NCI-H2196 treated with DMSO at 0.1 percent for 48 hours (cell line): ENCODE measurements around the gene CYS1.
"Not testable (repeated sequence)": the region's sequence is repeated elsewhere in the genome, so short reads cannot be mapped to it uniquely, and the experiment has no call there.

Experiments used
- DNase-seq: peaks from one replicate; lab custom pipeline; 2025; ENCODE audit not compliant: unreplicated experiment; lab: John Stamatoyannopoulos, UW

The CYS1 gene

DNA sequence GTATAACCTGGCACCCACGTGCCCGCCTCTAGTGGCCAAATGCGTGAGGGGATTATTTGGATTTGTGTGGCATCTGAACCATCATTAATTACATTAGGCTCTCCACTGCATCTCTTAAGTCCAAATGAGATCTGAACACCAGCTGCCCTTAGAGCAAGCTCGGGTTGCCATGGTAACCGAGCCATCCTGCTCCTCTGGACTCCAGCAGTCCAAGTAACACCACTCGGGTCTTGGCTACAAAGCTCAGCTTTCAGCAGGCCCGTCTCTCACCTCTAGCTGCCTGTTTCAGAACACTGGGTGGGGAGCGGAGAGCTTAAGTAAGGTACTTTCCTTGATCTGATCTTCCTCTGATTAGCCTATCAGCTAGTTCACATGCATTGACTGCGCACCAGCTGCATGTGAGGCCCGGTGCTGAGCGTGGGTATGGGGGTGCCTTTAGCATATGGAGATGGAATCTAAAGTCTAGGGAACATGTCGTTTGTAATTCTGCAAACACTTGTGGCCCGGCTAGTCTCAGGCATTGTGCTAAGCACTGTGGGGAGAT is 14.1 kb upstream of the CYS1 start:
- DNase-seq, result no peak

DNA sequence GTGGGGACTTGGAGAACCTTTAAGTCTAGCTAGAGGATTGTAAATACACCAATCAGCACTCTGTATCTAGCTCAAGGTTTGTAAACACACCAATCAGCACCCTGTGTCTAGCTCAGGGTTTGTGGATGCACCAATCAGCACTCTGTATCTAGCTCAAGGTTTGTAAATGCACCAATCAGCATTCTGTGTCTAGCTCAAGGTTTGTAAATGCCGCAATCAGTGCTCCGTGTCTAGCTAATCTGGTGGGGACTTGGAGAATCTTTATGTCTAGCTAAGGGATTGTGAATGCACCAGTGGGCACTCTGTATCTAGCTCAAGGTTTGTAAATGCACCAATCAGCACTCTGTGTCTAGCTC is 11.7 kb upstream of the CYS1 start:
- not testable (repeated sequence) for DNase-seq

DNA sequence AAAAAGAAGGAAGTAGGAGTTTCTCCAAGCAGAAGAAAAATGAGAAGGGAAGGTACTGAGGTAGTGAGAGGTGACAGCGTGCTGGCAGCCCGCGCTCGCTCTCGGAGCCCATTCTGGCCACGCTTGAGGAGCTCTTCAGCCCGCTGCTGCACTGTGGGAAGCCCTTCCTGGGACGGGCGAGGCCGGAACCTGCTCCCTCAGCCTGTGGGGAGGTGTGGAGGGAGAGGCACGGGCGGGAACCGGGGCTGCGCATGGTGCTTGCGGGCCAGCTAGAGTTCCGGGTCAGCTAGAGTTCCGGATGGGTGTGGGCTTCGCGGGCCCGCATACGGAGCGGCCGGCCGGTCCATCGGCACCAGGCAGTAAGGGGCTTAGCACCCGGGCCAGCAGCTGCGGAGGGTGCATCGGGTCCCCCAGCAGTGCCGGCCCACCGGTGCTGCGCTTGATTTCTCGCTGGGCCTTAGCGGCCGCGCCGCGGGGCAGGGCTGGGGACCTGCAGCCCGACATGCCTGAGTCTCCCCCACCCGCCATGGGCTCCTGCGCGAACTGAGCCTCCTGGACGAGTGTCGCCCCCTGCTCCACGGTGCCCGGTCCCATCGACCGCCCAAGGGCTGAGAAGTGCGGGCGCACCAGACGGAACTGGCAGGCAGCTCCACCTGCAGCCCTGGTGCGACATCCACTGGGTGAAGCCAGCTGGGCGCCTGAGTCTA is 11.1 kb upstream of the CYS1 start:
- no peak for DNase-seq

DNA sequence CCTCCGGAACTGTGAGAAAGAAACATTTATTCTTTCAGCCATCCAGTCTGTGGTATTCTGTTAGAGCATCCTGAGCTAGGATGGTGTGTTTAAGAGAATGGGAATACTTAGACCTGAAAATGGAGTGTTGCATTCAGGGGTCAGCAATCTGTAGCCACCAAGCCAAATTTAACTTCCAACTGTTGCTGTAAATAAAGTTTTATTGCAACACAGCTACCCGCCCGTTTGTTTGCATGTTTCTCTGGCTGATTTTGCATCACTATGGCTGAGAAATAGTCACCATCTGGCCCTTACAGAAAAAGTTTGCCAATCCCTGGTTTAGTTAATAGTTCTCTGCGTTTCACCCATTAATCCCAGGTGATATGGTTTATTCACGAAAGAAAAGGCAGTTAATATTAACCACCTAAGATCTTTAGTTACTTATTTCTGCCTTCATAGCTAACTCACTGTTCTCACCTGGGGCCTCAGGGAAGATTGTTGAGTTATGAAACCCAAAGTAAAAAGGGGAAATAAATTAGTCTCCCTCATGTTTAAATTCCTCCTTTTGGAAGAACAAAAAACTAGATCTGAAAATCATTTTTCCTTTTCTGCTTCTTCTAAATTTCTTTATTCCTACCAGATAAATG is 9.5 kb upstream of the CYS1 start:
- no peak for DNase-seq

DNA sequence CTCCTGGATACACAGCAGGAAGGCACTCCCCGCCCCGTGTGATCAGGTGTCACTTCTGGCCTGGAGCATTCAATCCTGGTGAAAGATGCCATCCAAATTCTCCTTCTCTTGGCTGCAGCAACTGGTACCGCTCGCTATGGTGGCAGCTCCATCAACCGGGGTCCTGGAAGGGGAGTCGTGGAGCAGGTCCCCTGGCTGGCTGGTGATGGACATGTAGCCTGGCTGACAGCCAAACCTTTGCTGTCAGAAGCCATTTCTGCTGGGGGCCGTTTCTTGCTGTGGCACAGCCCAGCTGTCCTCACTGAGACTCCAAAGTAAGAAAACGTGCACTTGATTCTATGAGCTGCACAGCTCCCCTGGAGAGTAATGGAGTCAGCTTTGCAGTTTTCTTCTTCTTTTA is 7.1 kb upstream of the CYS1 start:
- no peak for DNase-seq

DNA sequence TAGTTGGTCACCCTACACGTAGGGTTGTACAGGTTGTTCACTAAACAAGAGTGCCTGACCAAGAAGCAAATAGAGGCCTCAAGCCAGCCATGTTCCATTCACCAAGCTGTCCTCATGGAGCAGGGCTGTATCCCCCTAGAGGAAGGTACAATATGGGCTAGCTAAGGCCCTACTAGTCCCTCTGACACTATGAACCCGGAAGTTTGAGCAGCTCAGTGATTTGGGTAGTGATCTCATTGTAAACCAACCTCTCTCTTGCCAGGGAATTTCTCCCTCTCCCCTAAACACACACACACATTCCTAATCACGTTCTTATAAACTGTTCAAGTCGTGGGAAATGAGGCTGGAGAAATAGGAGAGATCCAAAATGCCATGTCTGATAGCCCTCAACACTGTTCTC is 6.7 kb upstream of the CYS1 start:
- DNase-seq, result no peak

DNA sequence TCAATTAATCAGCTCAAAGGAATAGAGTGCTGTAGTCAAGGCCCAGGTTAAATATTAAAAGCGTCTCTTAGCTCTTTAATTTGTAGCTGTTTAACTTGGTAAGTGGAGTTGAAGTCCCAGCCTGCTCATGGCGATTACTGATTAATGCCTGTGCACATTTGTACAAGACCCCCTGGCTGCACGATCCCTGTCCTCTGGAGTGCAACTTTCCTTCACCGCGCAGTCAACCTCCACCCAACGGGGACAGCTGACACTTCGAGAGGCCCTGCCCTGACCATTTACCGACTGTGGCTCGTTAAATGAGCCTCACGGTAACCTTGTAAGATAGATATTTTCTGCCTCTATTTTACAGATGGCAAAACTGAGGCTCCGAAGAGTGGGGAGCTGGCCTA is 5.5 kb upstream of the CYS1 start:
- DNase-seq, result no peak

DNA sequence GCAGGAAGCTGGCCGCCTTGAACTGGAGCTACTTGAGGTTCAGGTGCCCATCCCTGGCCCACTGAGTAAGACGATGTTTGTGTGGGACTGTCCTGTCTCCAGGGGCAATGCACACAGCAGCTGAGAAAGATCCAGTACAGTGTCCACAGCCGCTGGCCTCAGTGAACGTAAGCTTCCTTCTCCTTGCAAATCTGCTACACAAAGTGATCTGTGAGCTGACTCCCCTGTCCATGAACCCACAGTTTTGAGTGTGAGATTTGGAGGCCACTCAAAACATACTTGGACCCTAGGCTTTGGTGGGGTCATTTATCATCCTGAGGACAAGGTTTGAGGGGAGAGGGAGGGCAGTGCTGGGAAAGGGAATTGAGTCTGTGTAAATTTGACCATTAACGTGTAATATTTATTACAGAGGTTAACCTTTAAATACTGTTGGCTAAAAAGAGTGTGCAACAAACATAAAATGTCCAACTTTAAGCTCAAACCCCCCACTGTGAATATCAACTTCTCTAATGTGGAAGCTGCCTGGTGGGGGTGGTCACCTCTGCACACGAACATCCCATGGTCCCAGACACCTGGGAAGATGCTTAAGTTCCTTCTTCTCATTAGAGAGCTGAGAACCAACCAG is 4.9 kb upstream of the CYS1 start:
- DNase-seq, result no peak

DNA sequence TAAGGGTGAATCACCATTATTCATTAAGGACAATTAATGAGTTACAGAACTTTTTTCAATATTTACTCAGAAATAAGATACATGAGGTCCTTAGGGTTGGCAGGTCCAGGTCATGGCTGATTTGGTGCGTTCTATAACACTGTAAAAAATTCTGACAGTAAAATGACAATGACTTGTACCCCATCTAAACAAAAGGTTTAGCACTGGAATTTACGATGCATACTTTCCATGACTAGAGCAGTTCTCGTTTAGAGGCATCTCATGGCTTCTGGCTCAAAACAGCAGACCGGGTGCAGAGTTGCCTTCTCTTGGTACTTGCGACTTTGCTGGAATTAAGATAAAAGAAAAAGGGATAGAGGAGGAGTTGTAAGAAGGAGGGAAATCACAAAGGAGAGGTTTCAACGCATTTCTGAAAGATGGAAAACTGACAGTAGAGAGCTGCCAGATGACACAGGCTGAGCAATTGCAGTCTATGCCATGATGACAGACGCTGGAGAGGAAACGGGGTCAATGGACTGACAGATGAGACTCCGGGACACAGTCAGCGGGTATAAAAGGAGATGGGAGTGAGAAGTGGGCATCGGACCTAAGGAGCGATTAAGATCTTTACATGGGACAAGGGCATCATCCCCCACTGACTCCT is 4.1 kb upstream of the CYS1 start:
- DNase-seq, result peak; percentile 71

DNA sequence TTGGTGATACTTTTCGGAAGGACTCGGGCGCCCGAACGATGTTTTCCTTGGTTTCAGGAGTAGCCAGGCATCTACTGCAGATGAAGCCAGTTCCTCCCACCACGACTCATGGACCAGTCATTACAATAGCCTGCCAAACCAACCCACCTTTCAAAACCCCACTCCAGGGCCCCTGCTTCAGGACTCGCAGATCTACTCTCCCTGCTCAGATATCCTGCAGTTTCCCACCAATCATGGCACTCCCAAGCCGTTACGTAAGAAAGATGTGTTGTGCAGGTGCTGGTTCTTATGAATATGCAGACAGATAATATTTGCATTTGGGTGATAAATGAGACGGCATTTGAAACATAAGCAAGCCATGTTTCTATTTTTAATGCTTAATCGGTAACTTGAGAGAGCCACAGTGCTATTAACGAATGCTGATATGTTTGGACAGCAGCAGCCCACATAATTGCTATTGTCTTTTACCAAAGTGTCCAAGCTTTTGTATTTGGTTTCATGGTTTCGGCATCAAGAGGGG is 3.5 kb upstream of the CYS1 start:
- DNase-seq, result peak; percentile 71

DNA sequence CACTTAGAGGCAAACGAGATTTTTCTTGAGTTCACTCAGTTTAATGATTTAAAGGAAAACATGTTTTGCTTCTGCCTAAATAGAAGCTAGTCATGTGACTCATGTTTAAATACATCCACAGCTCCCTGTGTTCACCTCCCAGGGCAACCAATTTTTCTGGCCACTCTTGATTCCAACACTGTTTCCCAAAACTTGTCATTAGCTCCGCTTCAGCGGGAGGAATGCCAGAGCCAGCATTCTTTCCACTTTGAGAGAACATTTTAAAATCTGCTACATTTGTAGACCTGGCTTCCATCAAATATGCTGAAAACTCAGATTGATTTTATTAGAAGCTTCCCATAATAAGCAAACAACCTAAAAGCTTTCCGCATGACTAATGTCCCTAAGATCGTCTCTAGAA is 2.8 kb upstream of the CYS1 start:
- DNase-seq, result no peak

DNA sequence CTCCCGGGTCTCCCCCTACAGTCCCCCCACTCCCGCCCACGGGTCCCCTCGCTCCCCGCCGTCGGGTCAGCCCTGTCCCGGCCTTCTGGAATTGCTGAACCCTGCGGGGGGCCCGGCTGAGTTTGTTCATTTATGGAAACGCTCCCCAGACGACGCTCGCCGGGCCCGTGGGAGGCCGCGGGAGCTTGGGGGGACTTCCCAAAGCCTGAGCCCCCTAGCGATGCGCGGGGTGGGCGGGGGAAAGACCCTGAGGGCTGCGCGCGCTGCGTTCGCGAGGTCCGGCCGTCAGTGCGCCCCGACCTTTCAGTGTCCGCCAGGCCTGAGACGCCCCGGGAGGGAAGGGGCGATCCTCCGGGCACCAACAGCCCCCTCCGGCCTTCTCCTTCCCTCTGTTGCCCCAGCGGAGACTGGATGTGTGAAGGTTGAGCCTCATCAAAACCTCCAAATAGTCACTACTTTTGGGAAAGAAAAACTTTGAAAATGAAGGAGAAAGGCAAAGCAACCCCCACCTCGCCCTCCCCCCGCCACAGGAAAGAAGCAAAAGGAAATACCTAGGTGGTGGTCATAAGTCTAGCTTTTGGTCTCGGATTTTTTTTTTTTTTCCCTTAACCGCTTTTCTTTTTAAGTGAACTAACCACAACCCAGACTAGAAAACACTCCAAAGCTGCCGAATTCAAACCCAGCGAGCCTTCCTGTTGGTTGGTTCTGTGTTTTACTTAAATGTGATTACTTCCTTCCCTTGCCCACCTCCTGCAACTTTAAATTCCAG is 509 bp upstream of the CYS1 start:
- DNase-seq, result no peak

DNA sequence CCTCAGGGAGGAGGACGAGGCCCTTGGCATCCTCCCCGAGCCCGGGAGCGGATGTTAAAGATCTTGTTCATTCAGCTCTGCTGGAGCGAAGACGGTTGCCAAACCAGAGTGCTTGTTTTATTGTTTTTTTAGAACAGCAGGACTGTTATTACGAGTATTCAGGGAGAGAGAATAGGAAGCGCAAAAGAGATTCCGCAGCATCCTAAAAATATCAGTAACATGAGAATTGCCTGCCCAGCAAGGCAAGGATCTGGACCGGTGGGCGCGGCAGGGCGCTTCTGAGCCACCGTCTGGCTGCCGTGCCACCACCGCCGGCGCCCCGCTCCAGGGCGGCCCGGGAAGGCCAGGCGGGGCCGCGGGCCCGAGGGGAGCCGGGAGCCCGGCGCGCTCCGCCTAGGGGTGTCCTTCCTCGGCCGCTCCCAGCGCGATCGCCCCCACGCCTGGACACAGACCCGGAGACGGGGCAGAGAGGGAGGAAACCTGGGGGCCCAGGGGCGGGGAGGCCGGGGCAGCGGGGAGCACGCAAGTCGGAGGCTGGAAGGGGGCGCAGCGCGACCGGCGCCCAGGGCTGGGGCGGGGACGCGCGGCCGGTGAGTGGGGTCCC is 843 bp downstream of the CYS1 start:
- DNase-seq, result no peak

DNA sequence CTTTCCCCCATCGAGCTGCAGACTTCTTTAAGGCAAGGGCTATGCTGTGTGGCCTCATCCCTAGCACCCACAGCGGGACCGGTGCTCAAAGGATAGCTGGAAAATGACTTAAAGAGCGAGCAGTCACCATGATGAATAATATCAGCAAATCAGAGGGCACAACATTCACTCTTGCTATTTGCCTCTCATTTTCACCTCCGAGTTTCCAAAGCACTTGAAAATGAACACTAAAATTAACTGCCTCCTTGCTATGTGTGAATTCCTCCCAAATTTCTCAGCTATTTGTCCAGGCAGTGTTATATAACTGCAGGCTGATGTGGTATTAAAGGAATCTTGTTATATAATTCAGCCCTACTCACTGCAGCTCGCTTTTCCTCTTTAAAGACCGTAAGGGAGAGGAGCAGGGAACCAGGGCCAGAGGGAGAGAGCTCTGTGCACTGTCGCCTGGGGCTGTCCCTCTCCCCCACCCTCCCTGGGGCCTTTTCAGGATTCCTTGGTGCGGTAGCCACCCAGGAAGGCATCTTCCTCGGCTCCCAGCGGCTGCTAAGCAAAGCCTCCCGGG is 1.4 kb downstream of the CYS1 start:
- no peak for DNase-seq

DNA sequence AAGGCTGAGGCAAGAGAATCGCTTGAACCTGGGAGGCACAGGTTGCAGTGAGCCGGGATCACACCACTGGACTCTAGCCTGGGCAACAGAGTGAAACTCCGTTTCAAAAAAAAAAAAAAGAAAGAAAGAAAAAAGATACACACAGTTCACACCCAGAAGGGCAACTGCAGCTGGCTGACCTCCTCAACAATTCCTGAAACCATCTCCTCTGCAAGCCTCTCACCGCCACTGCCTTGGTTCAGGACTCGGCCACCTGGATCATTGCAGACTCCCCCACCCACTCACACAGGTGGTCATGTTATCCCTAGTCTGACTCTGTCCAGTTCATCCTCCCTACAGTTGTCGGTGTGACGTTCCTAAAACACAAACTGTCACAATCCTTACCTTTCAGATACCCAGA is 2.2 kb downstream of the CYS1 start:
- DNase-seq, result no peak

DNA sequence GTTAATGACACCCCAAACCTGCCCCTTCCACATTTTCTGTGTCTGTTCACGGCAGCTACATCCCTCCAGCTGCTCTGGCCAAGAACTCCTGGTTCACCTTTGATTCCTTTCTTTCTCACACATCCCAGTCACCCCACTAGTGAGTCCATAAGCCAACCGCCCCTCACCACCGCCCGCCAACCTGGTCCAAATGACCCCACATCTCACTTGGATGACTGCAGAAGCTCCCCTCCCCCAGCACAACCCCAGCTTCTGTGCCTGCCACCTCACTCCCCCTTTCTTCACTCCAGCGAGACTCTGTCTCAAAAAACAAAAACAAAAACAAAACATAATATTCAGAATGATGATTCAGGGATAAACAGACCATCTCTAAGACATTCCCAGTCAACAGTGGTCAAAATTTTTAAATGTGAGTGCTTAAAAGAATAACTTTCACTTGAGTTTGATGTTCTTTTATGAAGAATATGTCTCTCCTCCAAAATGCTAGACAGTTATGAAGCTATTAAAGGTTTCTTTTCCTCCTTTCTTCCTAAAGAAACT is 3.2 kb downstream of the CYS1 start:
- DNase-seq, result no peak

DNA sequence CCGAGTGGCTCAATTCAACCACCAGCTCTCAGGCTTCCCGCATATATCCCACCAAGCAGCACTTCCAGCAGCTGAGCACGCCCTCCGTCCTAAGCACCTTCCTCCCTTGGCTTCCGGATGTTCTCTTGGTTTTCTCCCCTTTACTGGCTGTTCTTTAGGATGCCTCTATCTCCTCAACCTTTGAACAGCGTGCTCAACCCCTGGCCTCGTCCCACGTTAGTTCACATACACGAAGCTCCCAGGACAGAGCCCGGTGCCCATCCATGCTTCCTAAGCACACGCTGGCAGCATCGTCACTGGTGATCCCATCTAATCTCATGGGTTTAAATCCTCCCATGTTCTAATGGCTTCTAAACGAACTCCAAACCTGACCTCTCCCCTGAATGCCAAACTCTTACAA is 3.7 kb downstream of the CYS1 start:
- no peak for DNase-seq

DNA sequence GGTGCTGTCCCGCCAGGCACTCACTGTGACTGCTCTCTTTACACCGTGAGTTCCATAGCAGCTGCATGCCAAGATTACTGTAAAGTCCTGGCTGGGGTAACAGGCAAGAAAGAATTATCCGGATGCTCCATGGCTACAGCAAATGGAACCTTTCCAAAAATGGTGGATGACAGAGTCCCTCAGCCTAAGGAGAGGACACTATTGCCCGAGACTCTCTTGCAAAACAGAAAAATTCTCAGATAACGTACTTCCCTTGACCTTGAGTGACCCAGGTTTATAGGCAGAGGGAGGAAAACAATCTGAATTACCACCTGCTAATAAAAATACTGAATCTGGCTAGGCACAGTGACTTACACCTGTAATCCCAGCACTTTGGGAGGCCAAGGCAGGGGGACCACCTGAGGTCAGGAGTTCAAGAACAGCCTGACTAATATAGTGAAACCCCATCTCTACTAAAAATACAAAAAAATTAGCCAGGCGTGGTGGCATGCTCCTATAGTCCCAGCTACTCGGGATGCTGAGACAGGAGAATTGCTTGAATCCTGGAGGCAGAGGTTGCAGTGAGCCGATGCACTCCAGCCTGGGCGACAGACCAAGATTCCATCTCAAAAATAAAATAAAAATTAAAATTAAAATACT is 4.5 kb downstream of the CYS1 start:
- no peak for DNase-seq

DNA sequence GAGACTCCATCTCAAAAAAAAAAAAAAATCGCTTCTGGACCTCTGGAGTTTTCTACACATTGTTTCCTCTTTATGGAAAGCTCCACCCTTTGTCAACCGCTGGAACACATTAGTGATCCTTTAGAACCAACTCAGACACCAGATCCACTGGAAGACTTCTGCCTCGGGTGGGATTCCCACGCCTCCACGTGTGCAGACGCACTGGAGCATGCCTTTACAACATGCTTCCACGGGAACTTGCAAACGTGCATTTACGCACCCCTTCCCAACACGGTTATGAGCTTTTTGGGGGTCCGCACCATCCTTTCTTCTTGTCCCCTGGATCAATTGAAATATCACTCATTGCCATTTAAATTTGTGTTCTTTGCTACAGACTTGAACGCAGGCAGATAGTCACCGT is 5.1 kb downstream of the CYS1 start:
- no peak for DNase-seq

DNA sequence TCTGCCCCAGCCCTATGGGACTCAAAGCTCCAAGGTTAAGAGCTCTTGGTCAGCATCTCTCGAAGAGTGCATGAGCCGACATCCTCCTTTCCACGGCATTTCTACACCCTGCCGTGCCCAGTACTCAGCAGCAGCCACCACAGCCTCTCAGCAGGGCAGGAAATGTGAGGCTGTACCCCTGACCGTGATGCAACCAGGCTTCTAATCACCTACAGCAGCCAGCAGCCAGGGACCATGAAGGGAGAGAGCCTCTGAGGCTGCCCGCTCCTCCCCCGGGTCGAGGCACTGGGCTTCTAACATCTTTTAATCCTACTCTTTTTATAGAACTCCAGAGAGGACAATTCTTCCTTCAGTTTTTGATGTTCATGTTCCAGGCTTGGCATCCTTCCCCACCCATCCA is 6.5 kb downstream of the CYS1 start:
- no peak for DNase-seq
